Heart left ventricle (tissue), 16 donors: ENCODE results near the gene P4HB. TPM values are rescaled to one million over a fixed set of nuclear protein-coding genes. Genes with fewer than 3 reads are reported as not detected.

ENCODE experiments used
- ATAC-seq, 4 donors: fragments of 200-7000 bp; cut with Tn5 transposase; one replicate each; pipeline ENCODE4 v1.9.1; 2020 to 2022; ENCODE audit warnings: moderate library complexity in 4 of 4, mild to moderate bottlenecking in 3 of 4, moderate number of reproducible peaks in 1 of 4
- DNase-seq, 5 donors: peaks; one replicate each; pipeline ENCODE4 v3.0.0-alpha.2; 2020
- H3K27ac ChIP-seq, 12 donors: fragments of 200-600 bp; sonication (generic) in 4 of 12; one replicate each; pipeline versions ENCODE4 v1.5.0 to v1.8.0; 2016 to 2022; ENCODE audit warnings: mild to moderate bottlenecking in 2 of 12
- H3K27me3 ChIP-seq, 9 donors: fragments of 200-600 bp; sonication (generic) in 2 of 9; one replicate each; pipeline versions ENCODE4 v1.5.1 to v1.8.0; 2016 to 2022; ENCODE audit warnings: mild to moderate bottlenecking in 3 of 9
- H3K36me3 ChIP-seq, 9 donors: fragments of 200-600 bp; sonication (generic) in 2 of 9; one replicate each; pipeline versions ENCODE4 v1.5.0 to v1.8.0; 2018 to 2022; ENCODE audit warnings: mild to moderate bottlenecking in 2 of 9
- H3K4me1 ChIP-seq, 12 donors: fragments of 200-600 bp; sonication (generic) in 4 of 12; one replicate each; pipeline versions ENCODE4 v1.5.0 to v1.8.0; 2016 to 2022; ENCODE audit warnings: mild to moderate bottlenecking in 3 of 12
- H3K4me3 ChIP-seq, 12 donors: fragments of 200-600 bp; sonication (generic) in 4 of 12; one replicate each; pipeline versions ENCODE4 v1.5.0 to v1.8.0; 2017 to 2022; ENCODE audit warnings: mild to moderate bottlenecking in 9 of 12, moderate library complexity in 4 of 12
- H3K9me3 ChIP-seq, 12 donors: fragments of 200-600 bp; sonication (generic) in 4 of 12; one replicate each; pipeline versions ENCODE4 v1.5.0 to v1.8.0; 2016 to 2022; ENCODE audit warnings: mild to moderate bottlenecking in 1 of 12
- CTCF ChIP-seq, 12 donors: fragments of 200-600 bp; sonication (generic) in 4 of 12; IDR thresholded peaks; one replicate each; pipeline versions ENCODE4 v1.5.0 to v1.8.0; 2018 to 2022; ENCODE audit warnings: antibody characterized with exemption in 12 of 12, mild to moderate bottlenecking in 5 of 12
- POLR2A ChIP-seq, 2 donors: fragments of 450-650 bp; IDR thresholded peaks; one replicate each; pipeline ENCODE4 v1.6.1; 2017; ENCODE audit warnings: antibody characterized with exemption in 2 of 2, mild to moderate bottlenecking in 2 of 2, moderate library complexity in 2 of 2
- WGBS, 4 donors: extraction: QIAGEN DNeasy Blood & Tissue Kit in 2 of 4; methylation state at CpG; one replicate each; pipeline versions ENCODE4 v1.1.5 to v1.1.7; 2013 to 2018; 5-methylcytosine and 5-hydroxymethylcytosine counted together
- intact Hi-C, 10 donors: fragments of 100-400 bp; cut with DNase I; formaldehyde crosslinking; loops; one replicate each; pipeline versions ENCODE4 v1.11.1 to v1.14.2; 2022
- polyA plus RNA-seq, 2 donors: library from polyadenylated mRNA; stranded (reverse); fragments of 200-250 nt; gene quantifications; one replicate each; pipeline ENCODE4 v1.2.3, GENCODE V29; 2013
- total RNA-seq, 9 donors: library from RNA; depleted of rRNA in 2 of 9; stranded (reverse); fragments of >200 nt in 2 of 9; fragmentation: NEBNext Ultra II Directional in 3 of 9; extraction: Animal tissue kit (Norgen Biotek cat#: 25700) in 3 of 9; gene quantifications; one replicate each; pipeline versions ENCODE4 v1.1.0 to v1.2.4, GENCODE V29; 2016 to 2023
- donor health status: ischemic (EF 13 %, LVEDD 7.1; RV severe dilation, severe dysfunction).
- donor health status: healthy with polysubstance abuse.
- donor health status: DM: no; HTN: yes; CAD: no.
- donor health status: DM: no; HTN: no; CAD: no.
- donor health status: ischemic (EF 25% LVEDD 6.9; RV normal size, moderate dysfunction).
- donor health status: ischemic (EF 25% LVEDD 5.7; RV mildly dilated, moderate dysfunction).
- donor health status: healthy.
- donor health status: DM: yes; HTN: yes; CAD: no.
- donor health status: ischemic (EF 35%, LVEDD 5.7; RV mildly dilated, moderate dysfunction).
- donor health status: nonischemic (EF 11% LVEDD 7.7; RV severe dilation, severe dysfunction).
- donor health status: DM: yes; HTN: yes; CAD: no.
- donor health status: PGD.
- donor health status: ischemic (EF 29% LVEDD 5.4; RV normal size, mild dysfunction).
- donor health status: nonischemic (EF 23%, LVEDD 6.1; RV moderate dilation, normal function).

P4HB gene
- total and polyA plus RNA-seq, 11 donors: 246 to 763 (median 374) TPM

DNA sequence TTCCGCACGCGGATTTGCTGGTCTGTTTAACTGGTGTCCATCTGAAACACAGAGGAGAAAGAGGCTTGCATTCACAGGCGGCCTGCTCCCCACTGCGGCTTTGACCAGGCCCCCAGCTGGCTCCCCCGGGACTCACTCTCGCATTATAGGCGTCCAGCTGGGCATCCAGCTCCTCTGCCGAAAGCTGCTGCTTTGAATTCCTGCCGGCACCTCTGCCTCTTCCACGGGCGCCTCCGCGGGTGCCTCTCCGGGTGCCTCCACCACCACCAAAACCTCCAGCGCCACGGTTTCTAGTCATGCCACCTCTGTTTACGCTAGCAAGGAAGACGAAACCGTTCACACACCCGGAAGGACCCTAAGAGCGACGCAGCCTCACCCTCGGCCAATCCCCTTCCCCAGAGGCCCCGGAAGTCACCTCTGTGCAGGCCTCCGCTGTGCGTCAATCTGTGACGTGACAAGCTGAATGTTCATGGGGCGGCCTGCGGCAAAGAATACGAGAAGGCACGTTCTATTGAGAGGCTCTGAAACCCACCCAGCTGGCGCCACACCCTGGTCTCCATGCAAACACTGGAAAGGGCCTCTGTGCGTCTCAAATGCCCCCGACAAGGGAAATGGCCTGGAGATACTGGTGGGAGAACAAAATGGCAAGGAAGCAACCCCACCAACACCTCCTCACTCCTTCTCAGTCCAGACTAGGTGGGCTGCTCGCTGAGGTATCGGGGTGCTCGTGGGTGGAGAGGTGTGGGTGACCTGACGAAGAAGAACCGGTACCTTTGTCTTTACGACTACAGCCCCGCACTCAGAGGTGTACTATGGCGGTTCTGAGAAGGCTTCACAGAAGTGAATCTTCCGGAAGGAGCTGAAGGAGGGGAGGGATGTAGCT is 28.0 kb upstream of the P4HB start:
- H3K4me3 ChIP-seq: no peak overlapping the region
- H3K27ac ChIP-seq: no peak overlapping the region
- peaks cover 0 to 64% (median 54%) of the 10 kb centered on the region in 9 donors for H3K36me3 ChIP-seq
- ATAC-seq (no peak), DNase-seq (peak in 1 of 5 donors; percentile 47)
- no peak for TF ChIP-seq CTCF (IDR thresholded peaks at IDR 0.05)
- no peak for TF ChIP-seq POLR2A (IDR thresholded peaks at IDR 0.05)
- H3K27me3 ChIP-seq: no peaks in the 10 kb centered on the region
- WGBS, 4 donors: 93 to 95% (median 94%) methylated on average over 38 to 44 of the region's 44 CpGs
- H3K9me3 ChIP-seq: no peaks in the 10 kb centered on the region
- intact Hi-C loops: no loop called here
- H3K4me1 ChIP-seq: peaks cover 7 to 45% (median 27%) of the 10 kb centered on the region in 12 donors

GRCh38 chr17:81885869-81886548 is 25.7 kb upstream of the P4HB start:
- ATAC-seq (peak in 1 of 4 donors; percentile 23), DNase-seq (no peak)
- WGBS, 4 donors: 88 to 96% (median 90%) methylated on average over 5 to 11 of the region's 11 CpGs
- Histone ChIP-seq H3K9me3 (no peaks in the 10 kb centered on the region), H3K36me3 (peaks cover 0 to 85% (median 66%) of the 10 kb centered on the region in 9 donors), H3K4me1 (peaks cover 4 to 32% (median 16%) of the 10 kb centered on the region in 12 donors), H3K27me3 (no peaks in the 10 kb centered on the region), H3K4me3 (no peak overlapping the region), H3K27ac (no peak overlapping the region)
- TF ChIP-seq POLR2A (IDR thresholded peaks at IDR 0.05) (no peak), CTCF (IDR thresholded peaks at IDR 0.05) (no peak)
- intact Hi-C loops: no loop called here

DNA sequence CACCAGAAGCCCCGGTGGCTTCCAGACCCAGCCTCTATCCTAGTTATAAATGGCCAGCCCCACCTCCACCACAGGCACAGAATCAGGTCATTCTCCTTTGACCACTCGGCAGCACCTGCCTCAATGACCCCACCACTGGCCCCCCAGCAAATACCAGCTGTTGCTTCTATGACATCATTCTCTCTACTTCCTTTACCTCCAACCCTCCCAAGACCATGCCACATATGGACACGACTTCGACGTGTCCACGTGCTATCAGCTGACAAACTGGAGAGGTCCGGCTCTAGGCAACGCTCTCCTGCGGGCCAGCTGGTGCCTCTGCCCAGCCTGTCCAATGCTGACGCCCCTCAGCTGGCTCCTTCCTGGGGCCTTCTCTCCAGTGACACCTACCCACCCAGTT is 25.1 kb upstream of the P4HB start:
- H3K27me3 ChIP-seq: no peaks in the 10 kb centered on the region
- no peak for ATAC-seq
- H3K36me3 ChIP-seq: peaks cover 0 to 87% (median 70%) of the 10 kb centered on the region in 9 donors
- H3K4me1 ChIP-seq: peaks cover 2 to 28% (median 13%) of the 10 kb centered on the region in 12 donors
- H3K9me3 ChIP-seq: no peaks in the 10 kb centered on the region
- WGBS, 4 donors: 66 to 70% (median 69%) methylated on average over 10 of the region's 10 CpGs
- H3K27ac ChIP-seq: no peak overlapping the region
- TF ChIP-seq CTCF (IDR thresholded peaks at IDR 0.05) (no peak), POLR2A (IDR thresholded peaks at IDR 0.05) (no peak)
- H3K4me3 ChIP-seq: no peak overlapping the region
- DNase-seq: no peak
- intact Hi-C loops: no loop called here

GRCh38 chr17:81884968-81885367 is 24.6 kb upstream of the P4HB start:
- intact Hi-C loops: loop anchor here in 1 of 10 donors (5.0 kb wide), 1 partner anchor 37 kb away; no protein-coding TSS in a partner anchor
- Histone ChIP-seq H3K9me3 (no peaks in the 10 kb centered on the region), H3K27me3 (no peaks in the 10 kb centered on the region), H3K36me3 (peaks cover 0 to 90% (median 66%) of the 10 kb centered on the region in 9 donors), H3K4me3 (no peak overlapping the region), H3K27ac (no peak overlapping the region), H3K4me1 (peaks cover 0 to 23% (median 8%) of the 10 kb centered on the region in 12 donors)
- DNase-seq: peak in 1 of 5 donors; percentile 40
- peak in 1 of 4 donors; percentile 43 for ATAC-seq
- 87 to 98% (median 95%) methylated on average over 4 to 5 of the region's 5 CpGs for WGBS, 4 donors
- TF ChIP-seq CTCF (IDR thresholded peaks at IDR 0.05) (no peak), POLR2A (IDR thresholded peaks at IDR 0.05) (no peak)
